Neural cell (in vitro differentiated cells): Measurements from ENCODE around the gene VPS8. TPM values are rescaled to one million over a fixed set of nuclear protein-coding genes. Genes with fewer than 3 reads are reported as not detected.

Experiments used
- H2AFZ ChIP-seq: fragments of 200-600, 300-800 bp; sonication (generic), shearing (Covaris generic); 2 replicates; pipeline ENCODE4 v1.6.0; 2014; ENCODE audit warnings: low read depth, mild to moderate bottlenecking, antibody characterized with exemption, low read length, moderate library complexity
- H3F3A ChIP-seq: fragments of 200-600 bp; shearing (Covaris generic); 2 replicates; pipeline ENCODE4 v1.6.1; 2016; ENCODE audit warnings: mild to moderate bottlenecking, moderate library complexity, mixed read lengths, antibody characterized with exemption, low read length; ENCODE audit not compliant: insufficient read depth, poor library complexity, severe bottlenecking
- H3K27ac ChIP-seq: fragments of 200-600, 300-800 bp; sonication (generic), shearing (Covaris generic); 2 replicates; pipeline ENCODE4 v1.5.1; 2014; ENCODE audit warnings: mild to moderate bottlenecking, low read length, moderate library complexity
- H3K27me3 ChIP-seq: fragments of 300-800, 200-600 bp; sonication (generic), shearing (Covaris generic); 2 replicates; pipeline ENCODE4 v1.6.0; 2014; ENCODE audit warnings: mild to moderate bottlenecking, low read depth, low read length, moderate library complexity; ENCODE audit not compliant: insufficient read depth
- H3K36me3 ChIP-seq: fragments of 300-800, 200-600 bp; sonication (generic), shearing (Covaris generic); 2 replicates; pipeline ENCODE4 v1.5.1; 2014; ENCODE audit warnings: mild to moderate bottlenecking, antibody characterized with exemption, low read length, moderate library complexity; ENCODE audit not compliant: insufficient read depth
- H3K4me2 ChIP-seq: fragments of 300-800, 200-600 bp; sonication (generic), shearing (Covaris generic); 2 replicates; pipeline ENCODE4 v1.6.0; 2014; ENCODE audit warnings: mild to moderate bottlenecking, low read length
- H3K4me3 ChIP-seq: fragments of 300-800, 200-600 bp; sonication (generic), shearing (Covaris generic); 2 replicates; pipeline ENCODE4 v1.5.1; 2014; ENCODE audit warnings: mild to moderate bottlenecking, low read length, moderate library complexity
- H3K79me2 ChIP-seq: fragments of 200-600 bp; shearing (Covaris generic); replicated peaks from 2 replicates; pipeline ENCODE4 v1.6.0; 2014; ENCODE audit warnings: mild to moderate bottlenecking, low read length, moderate library complexity; ENCODE audit not compliant: insufficient read depth
- H3K9ac ChIP-seq: fragments of 300-800, 200-600 bp; sonication (generic), shearing (Covaris generic); 2 replicates; pipeline ENCODE4 v1.6.1; 2016; ENCODE audit warnings: mild to moderate bottlenecking, low read length, mixed read lengths
- H3K9me2 ChIP-seq: fragments of 200-600 bp; shearing (Covaris generic); 2 replicates; pipeline ENCODE4 v1.6.1; 2016; ENCODE audit warnings: mild to moderate bottlenecking, low read length, mixed read lengths; ENCODE audit not compliant: insufficient read depth
- H3K9me3 ChIP-seq: fragments of 200-600, 300-800 bp; sonication (generic), shearing (Covaris generic); 2 replicates; pipeline ENCODE4 v1.6.1; 2016; ENCODE audit warnings: mild to moderate bottlenecking, mixed run types, low read length, moderate library complexity, mixed read lengths
- H4K20me1 ChIP-seq: fragments of 200-600 bp; shearing (Covaris generic); 2 replicates; pipeline ENCODE4 v1.6.1; 2016; ENCODE audit warnings: mild to moderate bottlenecking, mixed run types; ENCODE audit not compliant: insufficient read depth
- CTCF ChIP-seq: fragments of 450-650 bp; IDR thresholded peaks from 2 replicates; pipeline ENCODE4 v1.5.1; 2014; ENCODE audit warnings: antibody characterized with exemption, mild to moderate bottlenecking, moderate library complexity; ENCODE audit not compliant: poor library complexity, severe bottlenecking
- EP300 ChIP-seq: fragments of 450-650 bp; conservative IDR thresholded peaks from 2 replicates; pipeline ENCODE4 v1.6.1; 2014; ENCODE audit warnings: antibody characterized with exemption, mild to moderate bottlenecking, moderate library complexity; ENCODE audit not compliant: poor library complexity, severe bottlenecking
- EZH2 ChIP-seq: fragments of 200-600, 300-800 bp; shearing (Covaris generic), sonication (generic); IDR thresholded peaks from 2 replicates; pipeline ENCODE4 v1.6.1; 2014; ENCODE audit warnings: antibody characterized with exemption, low read length, borderline replicate concordance, mild to moderate bottlenecking; ENCODE audit not compliant: insufficient read depth, poor library complexity, severe bottlenecking
- MXI1 ChIP-seq: fragments of 450-650 bp; conservative IDR thresholded peaks from 2 replicates; pipeline ENCODE4 v1.6.1; 2014; ENCODE audit warnings: antibody characterized with exemption, mild to moderate bottlenecking; ENCODE audit not compliant: poor library complexity, severe bottlenecking
- POLR2AphosphoS5 ChIP-seq: IDR thresholded peaks from 2 replicates; pipeline ENCODE4 v1.6.1; 2012
- RAD21 ChIP-seq: fragments of 450-650 bp; conservative IDR thresholded peaks from 2 replicates; pipeline ENCODE4 v1.6.1; 2014; ENCODE audit warnings: antibody characterized with exemption, mild to moderate bottlenecking, moderate library complexity
- REST ChIP-seq: IDR thresholded peaks from 2 replicates; pipeline ENCODE4 v1.6.1; 2012; ENCODE audit warnings: borderline replicate concordance
- SMC3 ChIP-seq: fragments of 450-650 bp; conservative IDR thresholded peaks from 2 replicates; pipeline ENCODE4 v1.6.1; 2014; ENCODE audit warnings: antibody characterized with exemption, mild to moderate bottlenecking, moderate library complexity; ENCODE audit not compliant: poor library complexity
- TAF1 ChIP-seq: IDR thresholded peaks from 2 replicates; pipeline ENCODE4 v1.6.1; 2012; ENCODE audit warnings: low read depth
- polyA plus RNA-seq: library from polyadenylated mRNA; depleted of rRNA; stranded (reverse); fragments of >200 nt; gene quantifications from 2 replicates; pipeline ENCODE4 v1.2.3, GENCODE V29; 2014

The VPS8 gene
- polyA plus RNA-seq, 1 donor from 2014 or later = 146 TPM

- no peak overlapping the region for H3K9ac ChIP-seq
- H3K9me3 ChIP-seq = no peaks in the 10 kb centered on the region
- no peak overlapping the region for H3K4me3 ChIP-seq
- no peaks in the 10 kb centered on the region for H4K20me1 ChIP-seq
- H3K9me2 ChIP-seq = no peaks in the 10 kb centered on the region
- no peak overlapping the region for H2AFZ ChIP-seq
- TF ChIP-seq POLR2AphosphoS5 (no peak), TAF1 (no peak), MXI1 (no peak), CTCF (no peak), RAD21 (no peak), SMC3 (no peak), REST (no peak), EP300 (no peak), EZH2 (no peak)
- H3K27ac ChIP-seq = no peak overlapping the region
- H3K4me2 ChIP-seq = no peak overlapping the region
- no peaks in the 10 kb centered on the region for H3F3A ChIP-seq
- no peaks in the 10 kb centered on the region for H3K36me3 ChIP-seq
- no peaks in the 10 kb centered on the region for H3K79me2 ChIP-seq
- no peaks in the 10 kb centered on the region for H3K27me3 ChIP-seq
Measured at GRCh38 chr3:185024406-185024805, 212.4 kb downstream of the VPS8 start.

GRCh38 chr3:185024966-185025365, 213.0 kb downstream of the VPS8 start:
- Histone ChIP-seq H3K79me2 (no peaks in the 10 kb centered on the region), H3K9me2 (no peaks in the 10 kb centered on the region), H3K4me2 (no peak overlapping the region), H3K9me3 (no peaks in the 10 kb centered on the region), H2AFZ (no peak overlapping the region), H4K20me1 (no peaks in the 10 kb centered on the region), H3K36me3 (no peaks in the 10 kb centered on the region), H3K4me3 (no peak overlapping the region), H3K9ac (no peak overlapping the region), H3K27me3 (no peaks in the 10 kb centered on the region), H3K27ac (no peak overlapping the region), H3F3A (no peaks in the 10 kb centered on the region)
- TF ChIP-seq CTCF = no peak
- TF ChIP-seq EP300 = no peak
- no peak for TF ChIP-seq MXI1
- TF ChIP-seq TAF1 = no peak
- TF ChIP-seq EZH2 = no peak
- TF ChIP-seq RAD21 = no peak
- no peak for TF ChIP-seq SMC3
- no peak for TF ChIP-seq POLR2AphosphoS5
